ENCODE measurements around the gene TUBA8.

Gene TUBA8

GRCh38 chr22:18091478-18091877 is 19.1 kb upstream of the TUBA8 start:
- Histone ChIP-seq H2AFZ (ENCODE audit: low read length) (no peak overlapping the region), H3K9me3 (ENCODE audit: low read length) (no peaks in the 10 kb centered on the region), H3K4me1 (ENCODE audit: insufficient read depth, low read length, severe bottlenecking) (peaks cover 5% of the 10 kb centered on the region), H3K9ac (ENCODE audit: low read length) (no peak overlapping the region), H3K4me2 (ENCODE audit: low read length) (no peak overlapping the region), H3F3A (ENCODE audit: insufficient read depth, low read length) (no peaks in the 10 kb centered on the region), H4K20me1 (ENCODE audit: insufficient read depth, low read length) (no peaks in the 10 kb centered on the region), H3K4me3 (ENCODE audit: low read depth, low read length, poor library complexity, severe bottlenecking) (no peak overlapping the region), H3K27me3 (ENCODE audit: insufficient read depth, low read length) (no peaks in the 10 kb centered on the region), H3K27ac (ENCODE audit: low read depth, low read length, poor library complexity, severe bottlenecking) (no peak overlapping the region), H3K36me3 (ENCODE audit: insufficient read depth, low read length) (peaks cover 57% of the 10 kb centered on the region), H3K79me2 (ENCODE audit: insufficient read depth, low read length) (no peaks in the 10 kb centered on the region), H3K9me2 (ENCODE audit: low read depth, low read length) (no peaks in the 10 kb centered on the region)
- no peak for TF ChIP-seq CTCF (IDR thresholded peaks at IDR 0.05; ENCODE audit: low read length)
- no peak for TF ChIP-seq EZH2 (IDR thresholded peaks at IDR 0.05; ENCODE audit: borderline replicate concordance, low read length)

GRCh38 chr22:18091916-18092526 is 18.6 kb upstream of the TUBA8 start:
- Histone ChIP-seq H3F3A (ENCODE audit: insufficient read depth, low read length) (no peaks in the 10 kb centered on the region), H3K9me2 (ENCODE audit: low read depth, low read length) (no peaks in the 10 kb centered on the region), H3K9me3 (ENCODE audit: low read length) (no peaks in the 10 kb centered on the region), H3K9ac (ENCODE audit: low read length) (no peak overlapping the region), H3K27ac (ENCODE audit: low read depth, low read length, poor library complexity, severe bottlenecking) (no peak overlapping the region), H3K4me1 (ENCODE audit: insufficient read depth, low read length, severe bottlenecking) (peaks cover 5% of the 10 kb centered on the region), H2AFZ (ENCODE audit: low read length) (no peak overlapping the region), H3K4me3 (ENCODE audit: low read depth, low read length, poor library complexity, severe bottlenecking) (no peak overlapping the region), H3K79me2 (ENCODE audit: insufficient read depth, low read length) (no peaks in the 10 kb centered on the region), H3K27me3 (ENCODE audit: insufficient read depth, low read length) (no peaks in the 10 kb centered on the region), H3K4me2 (ENCODE audit: low read length) (no peak overlapping the region), H3K36me3 (ENCODE audit: insufficient read depth, low read length) (peaks cover 55% of the 10 kb centered on the region), H4K20me1 (ENCODE audit: insufficient read depth, low read length) (no peaks in the 10 kb centered on the region)
- TF ChIP-seq CTCF (IDR thresholded peaks at IDR 0.05; ENCODE audit: low read length): no peak
- no peak for TF ChIP-seq EZH2 (IDR thresholded peaks at IDR 0.05; ENCODE audit: borderline replicate concordance, low read length)

GRCh38 chr22:18093661-18094060 is 16.9 kb upstream of the TUBA8 start:
- no peak for TF ChIP-seq EZH2 (IDR thresholded peaks at IDR 0.05; ENCODE audit: borderline replicate concordance, low read length)
- TF ChIP-seq CTCF (IDR thresholded peaks at IDR 0.05; ENCODE audit: low read length): no peak
- Histone ChIP-seq H3K4me3 (ENCODE audit: low read depth, low read length, poor library complexity, severe bottlenecking) (no peak overlapping the region), H4K20me1 (ENCODE audit: insufficient read depth, low read length) (no peaks in the 10 kb centered on the region), H3K9ac (ENCODE audit: low read length) (no peak overlapping the region), H3K36me3 (ENCODE audit: insufficient read depth, low read length) (peaks cover 38% of the 10 kb centered on the region), H3K27me3 (ENCODE audit: insufficient read depth, low read length) (no peaks in the 10 kb centered on the region), H3K4me2 (ENCODE audit: low read length) (no peak overlapping the region), H3K79me2 (ENCODE audit: insufficient read depth, low read length) (no peaks in the 10 kb centered on the region), H3K9me3 (ENCODE audit: low read length) (no peaks in the 10 kb centered on the region), H3K9me2 (ENCODE audit: low read depth, low read length) (no peaks in the 10 kb centered on the region), H3K27ac (ENCODE audit: low read depth, low read length, poor library complexity, severe bottlenecking) (no peak overlapping the region), H3K4me1 (ENCODE audit: insufficient read depth, low read length, severe bottlenecking) (no peaks in the 10 kb centered on the region), H2AFZ (ENCODE audit: low read length) (no peak overlapping the region), H3F3A (ENCODE audit: insufficient read depth, low read length) (no peaks in the 10 kb centered on the region)
